ENCODE measurements around the gene XYLT1.
A peak's percentile ranks its signal among the peaks of the same experiment; 100 is the strongest.

XYLT1 gene

GRCh38 chr16:17233318-17234002 is 237.3 kb downstream of the XYLT1 start:
- no peak overlapping the region for H3K4me3 Mint-ChIP-seq
- ATAC-seq, result no peak
- H3K27ac Mint-ChIP-seq, result no peak overlapping the region
- H3K4me1 Mint-ChIP-seq, result peaks cover 32% of the 10 kb centered on the region
- DNase-seq (ENCODE audit: low spot score in 2 of 2), result no peak
- H3K9me3 Mint-ChIP-seq, result no peaks in the 10 kb centered on the region
- H3K36me3 Mint-ChIP-seq, result no peaks in the 10 kb centered on the region

- ATAC-seq (peak; percentile 59), DNase-seq (ENCODE audit: low spot score in 2 of 2) (no peak)
- Mint-ChIP-seq H3K9me3 (no peaks in the 10 kb centered on the region), H3K4me3 (no peak overlapping the region), H3K36me3 (no peaks in the 10 kb centered on the region), H3K27ac (no peak overlapping the region), H3K4me1 (peaks cover 27% of the 10 kb centered on the region)
These were observed 238.3 kb downstream of the XYLT1 start for GRCh38 chr16:17232487-17232886.

- Mint-ChIP-seq H3K9me3 (no peaks in the 10 kb centered on the region), H3K36me3 (no peaks in the 10 kb centered on the region), H3K4me1 (peaks cover 30% of the 10 kb centered on the region), H3K27ac (no peak overlapping the region), H3K4me3 (no peak overlapping the region)
- ATAC-seq (no peak), DNase-seq (ENCODE audit: low spot score in 2 of 2) (no peak)
These were observed 238.8 kb downstream of the XYLT1 start for GRCh38 chr16:17231972-17232371.

DNA sequence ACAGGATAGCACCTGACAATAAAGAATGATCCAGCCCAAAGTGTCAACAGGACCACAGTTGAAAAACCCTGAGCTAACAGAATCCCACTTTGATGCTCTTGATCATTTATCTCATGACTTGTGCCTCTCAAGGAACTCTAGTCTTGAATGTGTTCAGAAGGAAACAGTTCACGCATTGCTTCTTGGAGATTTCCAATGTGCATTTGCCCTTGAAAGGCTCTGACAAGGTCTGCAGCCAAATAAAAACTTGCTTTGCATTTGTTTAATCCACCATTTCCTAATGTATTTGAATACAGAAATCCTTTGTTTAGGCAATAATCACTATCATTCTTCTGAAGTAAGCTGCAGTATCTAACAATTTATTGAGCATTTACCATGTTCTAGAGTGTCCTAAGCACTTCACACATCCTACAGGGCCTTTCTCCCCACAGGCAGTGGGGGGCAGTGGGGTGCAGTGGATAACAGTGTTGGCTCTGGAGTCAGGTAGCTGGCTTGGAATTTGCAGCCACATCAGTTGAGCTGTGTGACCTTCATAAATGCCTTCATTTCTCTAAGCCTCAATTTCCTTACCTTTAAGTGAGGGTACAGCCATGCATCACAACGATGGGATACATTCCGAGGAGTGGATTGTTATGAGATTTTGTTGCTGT is 239.7 kb downstream of the XYLT1 start:
- peaks cover 36% of the 10 kb centered on the region for H3K4me1 Mint-ChIP-seq
- DNase-seq (ENCODE audit: low spot score in 2 of 2) (no peak), ATAC-seq (no peak)
- no peaks in the 10 kb centered on the region for H3K36me3 Mint-ChIP-seq
- no peak overlapping the region for H3K27ac Mint-ChIP-seq
- no peaks in the 10 kb centered on the region for H3K9me3 Mint-ChIP-seq
- H3K4me3 Mint-ChIP-seq, result no peak overlapping the region

GRCh38 chr16:17229766-17230165 is 241.0 kb downstream of the XYLT1 start:
- DNase-seq (ENCODE audit: low spot score in 2 of 2) (no peak), ATAC-seq (no peak)
- H3K36me3 Mint-ChIP-seq, result no peaks in the 10 kb centered on the region
- peaks cover 46% of the 10 kb centered on the region for H3K4me1 Mint-ChIP-seq
- no peak overlapping the region for H3K4me3 Mint-ChIP-seq
- no peak overlapping the region for H3K27ac Mint-ChIP-seq
- H3K9me3 Mint-ChIP-seq, result no peaks in the 10 kb centered on the region

- Mint-ChIP-seq H3K36me3 (no peaks in the 10 kb centered on the region), H3K4me1 (peaks cover 52% of the 10 kb centered on the region), H3K27ac (no peak overlapping the region), H3K9me3 (no peaks in the 10 kb centered on the region), H3K4me3 (no peak overlapping the region)
- DNase-seq (ENCODE audit: low spot score in 2 of 2) (no peak), ATAC-seq (no peak)
These were observed 241.6 kb downstream of the XYLT1 start for GRCh38 chr16:17229131-17229530.

- no peak overlapping the region for H3K4me3 Mint-ChIP-seq
- no peaks in the 10 kb centered on the region for H3K9me3 Mint-ChIP-seq
- H3K27ac Mint-ChIP-seq, result no peak overlapping the region
- H3K36me3 Mint-ChIP-seq, result no peaks in the 10 kb centered on the region
- no peak for ATAC-seq
- peaks cover 55% of the 10 kb centered on the region for H3K4me1 Mint-ChIP-seq
- DNase-seq (ENCODE audit: low spot score in 2 of 2), result no peak
These were observed 242.1 kb downstream of the XYLT1 start for GRCh38 chr16:17228708-17229055.

DNA sequence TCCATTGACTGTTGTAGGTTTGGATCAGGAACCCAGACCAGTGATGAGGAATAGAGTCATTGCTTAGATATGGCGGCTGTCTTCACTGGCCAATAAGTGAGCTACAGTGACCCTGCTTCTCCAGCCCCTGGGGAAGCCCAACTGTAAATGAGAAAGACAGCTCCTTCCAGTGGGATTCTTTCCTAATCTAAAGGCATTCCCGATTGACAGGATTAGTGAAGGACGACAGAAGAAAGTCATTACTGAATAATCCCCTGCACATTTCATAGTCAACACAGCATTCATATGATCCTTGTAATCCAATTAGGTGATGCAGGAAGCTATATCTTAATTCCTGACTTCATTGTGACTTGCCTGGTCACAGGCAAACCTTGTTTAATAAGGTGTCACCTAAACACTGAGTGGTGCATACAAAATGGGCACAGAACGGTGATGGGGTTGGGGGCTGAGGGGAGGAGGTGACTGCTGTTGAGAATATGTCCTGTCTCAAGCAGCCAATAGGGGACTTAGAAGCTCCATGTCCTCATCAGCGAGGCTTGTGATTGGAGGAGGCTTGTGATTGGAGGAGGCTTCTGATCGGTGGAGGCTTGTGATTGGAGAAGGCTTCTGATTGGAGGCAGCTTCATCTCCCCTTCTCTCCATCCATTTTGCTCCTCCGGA is 242.6 kb downstream of the XYLT1 start:
- Mint-ChIP-seq H3K27ac (no peak overlapping the region), H3K4me1 (peaks cover 52% of the 10 kb centered on the region), H3K4me3 (no peak overlapping the region), H3K9me3 (no peaks in the 10 kb centered on the region), H3K36me3 (no peaks in the 10 kb centered on the region)
- DNase-seq (ENCODE audit: low spot score in 2 of 2) (no peak), ATAC-seq (no peak)

- no peak overlapping the region for H3K27ac Mint-ChIP-seq
These were observed 243.5 kb downstream of the XYLT1 start for GRCh38 chr16:17227278-17227677.

GRCh38 chr16:17225541-17225940 is 245.2 kb downstream of the XYLT1 start:
- Mint-ChIP-seq H3K9me3 (no peaks in the 10 kb centered on the region), H3K36me3 (no peaks in the 10 kb centered on the region), H3K27ac (peak overlapping the region; percentile 70), H3K4me3 (peak overlapping the region; percentile 5), H3K4me1 (peaks cover 40% of the 10 kb centered on the region)
- no peak for DNase-seq (ENCODE audit: low spot score in 2 of 2)
- ATAC-seq, result peak; percentile 55

More at GRCh38 chr16:17227278-17227677, 243.5 kb downstream of the XYLT1 start:
- no peaks in the 10 kb centered on the region for H3K9me3 Mint-ChIP-seq
- H3K4me1 Mint-ChIP-seq, result peaks cover 43% of the 10 kb centered on the region
- H3K36me3 Mint-ChIP-seq, result no peaks in the 10 kb centered on the region
- ATAC-seq (no peak), DNase-seq (ENCODE audit: low spot score in 2 of 2) (no peak)
- H3K4me3 Mint-ChIP-seq, result no peak overlapping the region

DNA sequence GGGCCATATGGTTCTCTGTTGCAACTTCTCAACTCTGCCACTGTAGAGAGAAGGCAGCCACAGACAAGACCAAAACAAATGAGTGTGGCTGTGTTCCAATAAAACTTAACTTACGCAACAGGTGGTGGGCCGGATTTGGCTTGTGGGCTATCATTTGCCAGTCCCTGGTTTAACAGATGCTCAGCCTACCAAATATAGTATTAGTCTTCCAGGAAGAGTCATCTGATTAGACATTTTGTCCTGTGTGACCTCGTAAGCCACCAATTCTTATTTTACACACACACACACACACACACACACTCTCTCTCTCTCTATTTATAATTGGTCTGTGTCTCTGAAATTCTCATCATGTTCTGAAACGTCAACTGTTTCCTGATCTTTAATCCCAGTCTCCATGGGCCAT is 245.9 kb downstream of the XYLT1 start:
- H3K4me1 Mint-ChIP-seq, result peaks cover 34% of the 10 kb centered on the region
- no peaks in the 10 kb centered on the region for H3K9me3 Mint-ChIP-seq
- DNase-seq (ENCODE audit: low spot score in 2 of 2) (peak; percentile 16 to 57), ATAC-seq (peak; percentile 88)
- H3K4me3 Mint-ChIP-seq, result peak overlapping the region; percentile 5
- H3K36me3 Mint-ChIP-seq, result no peaks in the 10 kb centered on the region
- H3K27ac Mint-ChIP-seq, result peak overlapping the region; percentile 70

DNA sequence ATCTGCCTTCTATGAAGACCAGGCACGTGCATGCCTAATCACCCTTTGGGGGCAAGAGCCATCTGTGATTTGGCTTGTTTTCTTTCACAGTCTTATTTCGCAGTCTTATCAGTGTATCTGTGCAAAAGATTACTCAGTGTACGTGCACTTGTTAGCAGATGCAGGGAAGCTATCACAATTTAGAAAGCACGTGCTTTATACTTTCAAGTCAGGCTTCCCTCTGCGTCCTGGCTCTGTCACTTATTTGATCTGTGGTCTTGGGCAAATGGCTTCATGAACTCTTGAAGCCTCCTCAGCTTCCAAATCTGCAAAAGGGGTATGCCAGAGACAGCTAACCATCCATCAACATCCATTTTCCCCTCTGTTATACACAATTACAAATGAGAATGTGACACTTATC is 246.4 kb downstream of the XYLT1 start:
- Mint-ChIP-seq H3K4me1 (peaks cover 34% of the 10 kb centered on the region), H3K27ac (peak overlapping the region; percentile 70)
- no peak for ATAC-seq

GRCh38 chr16:17223576-17223975 is 247.2 kb downstream of the XYLT1 start:
- Mint-ChIP-seq H3K36me3 (no peaks in the 10 kb centered on the region), H3K4me1 (peaks cover 34% of the 10 kb centered on the region), H3K27ac (no peak overlapping the region), H3K9me3 (no peaks in the 10 kb centered on the region), H3K4me3 (no peak overlapping the region)
- no peak for ATAC-seq
- DNase-seq (ENCODE audit: low spot score in 2 of 2), result no peak

More for the DNA sequence above, 246.4 kb downstream of the XYLT1 start:
- no peaks in the 10 kb centered on the region for H3K36me3 Mint-ChIP-seq
- no peak for DNase-seq (ENCODE audit: low spot score in 2 of 2)
- H3K4me3 Mint-ChIP-seq, result no peak overlapping the region
- no peaks in the 10 kb centered on the region for H3K9me3 Mint-ChIP-seq

DNA sequence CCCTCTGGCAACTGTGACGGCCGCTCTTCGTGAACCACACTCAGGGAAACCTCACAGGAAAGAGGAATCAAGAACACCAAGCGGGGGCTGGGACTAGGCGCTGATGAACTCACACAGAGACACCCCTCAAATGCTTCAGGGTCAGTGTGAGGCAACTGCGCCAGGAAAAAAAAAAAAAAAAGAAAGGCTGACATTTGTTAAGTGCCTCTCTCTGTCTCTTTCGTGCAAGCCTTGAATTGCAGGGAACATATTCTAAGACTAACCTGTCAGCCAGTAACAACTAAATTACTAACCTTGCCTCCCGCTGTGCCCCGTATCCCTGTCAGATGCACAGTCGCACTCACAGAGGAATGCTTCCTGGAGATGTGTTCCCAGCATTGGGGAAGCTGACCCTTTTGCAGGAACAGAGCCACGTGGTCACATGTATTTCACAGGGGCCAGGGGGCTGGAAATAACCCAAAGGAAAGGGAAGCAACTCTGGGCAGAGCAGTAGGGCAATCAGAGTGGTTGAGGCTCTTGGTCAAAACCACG is 247.8 kb downstream of the XYLT1 start:
- no peak overlapping the region for H3K4me3 Mint-ChIP-seq
- H3K9me3 Mint-ChIP-seq, result no peaks in the 10 kb centered on the region
- DNase-seq (ENCODE audit: low spot score in 2 of 2) (no peak), ATAC-seq (no peak)
- H3K27ac Mint-ChIP-seq, result no peak overlapping the region
- peaks cover 34% of the 10 kb centered on the region for H3K4me1 Mint-ChIP-seq
- no peaks in the 10 kb centered on the region for H3K36me3 Mint-ChIP-seq

DNA sequence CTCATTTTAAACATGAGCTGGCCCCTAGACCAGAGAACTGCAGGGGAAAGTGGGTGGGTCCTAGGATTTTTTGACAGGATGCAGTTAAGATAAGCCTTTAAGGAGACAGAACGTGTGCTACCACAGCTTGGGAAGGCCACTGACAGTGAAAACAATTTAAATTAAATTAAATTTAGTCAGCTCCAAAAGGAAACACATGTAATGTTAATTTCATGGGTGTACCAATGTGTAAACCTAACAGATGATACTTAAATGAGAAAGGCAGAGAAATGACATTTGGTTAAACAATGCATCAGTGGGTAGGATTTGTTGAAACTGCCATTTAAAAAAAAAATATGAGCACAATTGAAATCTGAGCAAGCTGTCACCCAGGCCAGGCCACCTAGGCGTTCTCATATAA is 250.8 kb downstream of the XYLT1 start:
- Mint-ChIP-seq H3K4me1 (peaks cover 18% of the 10 kb centered on the region), H3K9me3 (no peaks in the 10 kb centered on the region), H3K36me3 (peaks cover 4% of the 10 kb centered on the region), H3K27ac (no peak overlapping the region), H3K4me3 (no peak overlapping the region)
- ATAC-seq, result no peak
- no peak for DNase-seq (ENCODE audit: low spot score in 2 of 2)

- ATAC-seq (no peak), DNase-seq (ENCODE audit: low spot score in 2 of 2) (no peak)
- Mint-ChIP-seq H3K4me3 (no peak overlapping the region), H3K4me1 (peaks cover 19% of the 10 kb centered on the region), H3K36me3 (peaks cover 6% of the 10 kb centered on the region), H3K27ac (no peak overlapping the region), H3K9me3 (no peaks in the 10 kb centered on the region)
These were observed 254.8 kb downstream of the XYLT1 start for GRCh38 chr16:17215936-17216335.
